Esophagus squamous epithelium (tissue), 5 donors: Measurements from ENCODE around the gene NDUFS2. TPM values are rescaled to one million over a fixed set of nuclear protein-coding genes. Genes with fewer than 3 reads are reported as not detected.
A peak's percentile ranks its signal among the peaks of the same experiment; 100 is the strongest.
"Not testable (repeated sequence)": the region's sequence is repeated elsewhere in the genome, so short reads cannot be mapped to it uniquely, and the experiment has no call there.

Experiments
- DNase-seq: peaks from one replicate; lab custom pipeline; 2025; lab: John Stamatoyannopoulos, UW
- H3K27ac ChIP-seq, 4 donors: fragments of 200-600 bp; sonication (generic); one replicate each; pipeline ENCODE4 v1.5.1; 2016 to 2019; ENCODE audit warnings: mild to moderate bottlenecking in 1 of 4
- H3K27me3 ChIP-seq, 4 donors: fragments of 200-600 bp; sonication (generic); 1 replicate in 3 of 4; 2 replicates in 1 of 4; pipeline versions ENCODE4 v1.5.1 to v1.6.0; 2017 to 2021; ENCODE audit warnings: antibody characterized with exemption in 1 of 4
- H3K36me3 ChIP-seq, 3 donors: fragments of 200-600 bp; sonication (generic); one replicate each; pipeline ENCODE4 v1.5.1; 2016 to 2019
- H3K4me1 ChIP-seq, 3 donors: fragments of 200-600 bp; sonication (generic); one replicate each; pipeline ENCODE4 v1.5.1; 2017 to 2019
- H3K4me3 ChIP-seq, 4 donors: fragments of 200-600 bp; sonication (generic); 1 replicate in 3 of 4; 2 replicates in 1 of 4; pipeline ENCODE4 v1.5.1; 2016 to 2019; ENCODE audit warnings: mild to moderate bottlenecking in 2 of 4, moderate library complexity in 1 of 4
- H3K9me3 ChIP-seq, 3 donors: fragments of 200-600 bp; sonication (generic); one replicate each; pipeline ENCODE4 v1.5.1; 2016 to 2019
- CTCF ChIP-seq, 6 experiments: fragments of 450-650 bp in 4 of 6; fragments of 200-600 bp in 2 of 6; sonication (generic) in 2 of 6; IDR thresholded peaks; one replicate each; pipeline ENCODE4 v1.5.1; 2016 to 2019; ENCODE audit warnings: antibody characterized with exemption in 6 of 6, mild to moderate bottlenecking in 4 of 6, moderate library complexity in 4 of 6
- POLR2A ChIP-seq, 4 donors: fragments of 450-650 bp; IDR thresholded peaks; one replicate each; pipeline ENCODE4 v1.6.1; 2017; ENCODE audit warnings: antibody characterized with exemption in 4 of 4, mild to moderate bottlenecking in 4 of 4, moderate library complexity in 3 of 4
- WGBS, 2 donors: methylation state at CpG; one replicate each; pipeline ENCODE4 v1.1.5; 2018; 5-methylcytosine and 5-hydroxymethylcytosine counted together
- intact Hi-C: fragments of 100-400 bp; cut with DNase I; formaldehyde crosslinking; loops from one replicate; pipeline ENCODE4 v1.15.0; 2022
- total RNA-seq, 4 donors: library from RNA; depleted of rRNA; stranded (reverse); fragments of >200 nt; gene quantifications; one replicate each; pipeline ENCODE4 v1.1.0, GENCODE V29; 2016
- donor health status: DM: yes; HTN: yes; CAD: no.

NDUFS2 gene
- total RNA-seq, 4 donors from 2014 or later: 77.7 to 140 (median 93.7) TPM

GRCh38 chr1:161244888-161245287 is 42.7 kb downstream of the NDUFS2 start:
- H3K9me3 ChIP-seq: no peaks in the 10 kb centered on the region
- no peaks in the 10 kb centered on the region for H3K36me3 ChIP-seq
- intact Hi-C loops: no loop called here
- 43 to 44% methylated on average over 4 of the region's 4 CpGs for WGBS, 2 donors
- no peak for DNase-seq
- H3K27ac ChIP-seq: peak overlapping the region in 3 of 4 donors; percentile 46 to 57 (median 57)
- H3K4me3 ChIP-seq: no peak overlapping the region
- no peaks in the 10 kb centered on the region for H3K27me3 ChIP-seq
- TF ChIP-seq POLR2A (IDR thresholded peaks at IDR 0.05) (no peak), CTCF (IDR thresholded peaks at IDR 0.05) (no peak)
- H3K4me1 ChIP-seq: peaks cover 0 to 13% (median 7%) of the 10 kb centered on the region in 3 donors

- H3K4me3 ChIP-seq, intact Hi-C loops, DNase-seq, H3K9me3 ChIP-seq, H3K27ac ChIP-seq, H3K27me3 ChIP-seq, H3K4me1 ChIP-seq, H3K36me3 ChIP-seq: not testable (repeated sequence)
- WGBS, 2 donors: 78 to 81% methylated on average over 3 to 5 of the region's 5 CpGs
Observed at GRCh38 chr1:161250100-161250499, 47.9 kb downstream of the NDUFS2 start.

- intact Hi-C loops: no loop called here
- H3K27me3 ChIP-seq: no peaks in the 10 kb centered on the region
- no peak for DNase-seq
- H3K4me3 ChIP-seq: no peak overlapping the region
- WGBS, 2 donors: 71 to 73% methylated on average over 7 of the region's 7 CpGs
- H3K9me3 ChIP-seq: no peaks in the 10 kb centered on the region
- peaks cover 0 to 10% (median 0%) of the 10 kb centered on the region in 3 donors for H3K4me1 ChIP-seq
- H3K27ac ChIP-seq: no peak overlapping the region
- no peaks in the 10 kb centered on the region for H3K36me3 ChIP-seq
- TF ChIP-seq CTCF (IDR thresholded peaks at IDR 0.05) (no peak), POLR2A (IDR thresholded peaks at IDR 0.05) (no peak)
Observed at GRCh38 chr1:161250829-161251228, 48.7 kb downstream of the NDUFS2 start.

GRCh38 chr1:161251579-161251978 is 49.4 kb downstream of the NDUFS2 start:
- no peak overlapping the region for H3K4me3 ChIP-seq
- no peak for DNase-seq
- intact Hi-C loops: no loop called here
- no peaks in the 10 kb centered on the region for H3K36me3 ChIP-seq
- 94 to 98% methylated on average over 8 of the region's 8 CpGs for WGBS, 2 donors
- no peaks in the 10 kb centered on the region for H3K27me3 ChIP-seq
- H3K9me3 ChIP-seq: peaks cover 0 to 3% (median under 1%) of the 10 kb centered on the region in 3 donors
- TF ChIP-seq CTCF (IDR thresholded peaks at IDR 0.05) (no peak), POLR2A (IDR thresholded peaks at IDR 0.05) (no peak)
- peaks cover 0 to 17% (median 0%) of the 10 kb centered on the region in 3 donors for H3K4me1 ChIP-seq
- no peak overlapping the region for H3K27ac ChIP-seq

- peaks cover 0 to 37% (median 0%) of the 10 kb centered on the region in 4 donors for H3K27me3 ChIP-seq
- 65 to 85% methylated on average over 3 to 5 of the region's 5 CpGs for WGBS, 2 donors
- intact Hi-C loops, DNase-seq, H3K36me3 ChIP-seq, H3K4me3 ChIP-seq: not testable (repeated sequence)
- H3K4me1 ChIP-seq: peaks cover 10 to 54% (median 17%) of the 10 kb centered on the region in 3 donors
- peaks cover 0 to 16% (median 9%) of the 10 kb centered on the region in 3 donors for H3K9me3 ChIP-seq
- peak overlapping the region in 1 of 4 donors; percentile 53 for H3K27ac ChIP-seq
Observed at GRCh38 chr1:161255302-161255701, 53.1 kb downstream of the NDUFS2 start.

GRCh38 chr1:161255955-161256520 is 53.9 kb downstream of the NDUFS2 start:
- DNase-seq, H3K4me3 ChIP-seq, H3K36me3 ChIP-seq, intact Hi-C loops: not testable (repeated sequence)
- peaks cover 0 to 16% (median 9%) of the 10 kb centered on the region in 3 donors for H3K9me3 ChIP-seq
- peaks cover 0 to 44% (median 0%) of the 10 kb centered on the region in 4 donors for H3K27me3 ChIP-seq
- peaks cover 15 to 62% (median 23%) of the 10 kb centered on the region in 3 donors for H3K4me1 ChIP-seq
- peak overlapping the region; percentile 40 to 73 (median 58) for H3K27ac ChIP-seq
- WGBS, 2 donors: 32 to 47% methylated on average over 4 of the region's 4 CpGs

GRCh38 chr1:161257109-161257508 is 54.9 kb downstream of the NDUFS2 start:
- H3K27me3 ChIP-seq: peaks cover 0 to 49% (median 0%) of the 10 kb centered on the region in 4 donors
- DNase-seq, H3K36me3 ChIP-seq, H3K4me3 ChIP-seq, intact Hi-C loops: not testable (repeated sequence)
- 80 to 93% methylated on average over 1 to 3 of the region's 5 CpGs for WGBS, 2 donors
- H3K4me1 ChIP-seq: peaks cover 15 to 72% (median 30%) of the 10 kb centered on the region in 3 donors
- peaks cover 0 to 16% (median 9%) of the 10 kb centered on the region in 3 donors for H3K9me3 ChIP-seq
- H3K27ac ChIP-seq: peak overlapping the region; percentile 40 to 73 (median 58)
